CD14-positive monocyte (primary cell): Measurements from ENCODE around the gene DOCK10. TPM values are rescaled to one million over a fixed set of nuclear protein-coding genes. Genes with fewer than 3 reads are reported as not detected.

Experiments
- DNase-seq, 3 donors: peaks; one replicate each; pipeline ENCODE4 v3.0.0-alpha.2; 2011 to 2022
- H2AFZ ChIP-seq: 2 replicates; pipeline ENCODE4 v1.6.0; 2012; ENCODE audit warnings: mild to moderate bottlenecking, low read depth, low read length, inconsistent platforms; ENCODE audit not compliant: insufficient read depth, poor library complexity, severe bottlenecking
- H3K27ac ChIP-seq, 2 donors: 1 replicate in 1 of 2; 2 replicates in 1 of 2; pipeline ENCODE4 v1.5.1; 2012 to 2013; ENCODE audit warnings: low read length in 2 of 2, control low read depth in 1 of 2, inconsistent platforms in 1 of 2, low read depth in 1 of 2, mild to moderate bottlenecking in 1 of 2
- H3K27me3 ChIP-seq, 2 donors: one replicate each; pipeline versions ENCODE4 v1.6.0 to v1.6.1; 2011 to 2013; ENCODE audit warnings: low read length in 2 of 2; ENCODE audit not compliant: control insufficient read depth in 2 of 2, insufficient read depth in 2 of 2
- H3K36me3 ChIP-seq, 2 donors: replicated peaks in 1 of 2; 1 replicate in 1 of 2; 2 replicates in 1 of 2; pipeline versions ENCODE4 v1.5.1 to v1.6.1; 2012 to 2013; ENCODE audit warnings: low read length in 2 of 2, control low read depth in 1 of 2, inconsistent platforms in 1 of 2, mild to moderate bottlenecking in 1 of 2; ENCODE audit not compliant: insufficient read depth in 2 of 2, control insufficient read depth in 1 of 2
- H3K4me1 ChIP-seq, 2 donors: 1 replicate in 1 of 2; 2 replicates in 1 of 2; pipeline versions ENCODE4 v1.5.1 to v1.6.1; 2012 to 2013; ENCODE audit warnings: low read length in 2 of 2, control low read depth in 1 of 2, inconsistent platforms in 1 of 2, mild to moderate bottlenecking in 1 of 2, moderate library complexity in 1 of 2; ENCODE audit not compliant: insufficient read depth in 2 of 2, control insufficient read depth in 1 of 2
- H3K4me2 ChIP-seq: replicated peaks from 2 replicates; pipeline ENCODE3; 2012; ENCODE audit warnings: low read length, moderate library complexity, mild to moderate bottlenecking; ENCODE audit not compliant: poor library complexity, severe bottlenecking; ENCODE audit errors: extremely low read depth
- H3K4me3 ChIP-seq, 3 experiments: fragments of 200-600 bp in 1 of 3; sonication (generic) in 1 of 3; replicated peaks in 1 of 3; 1 replicate in 2 of 3; 2 replicates in 1 of 3; pipeline ENCODE4 v1.5.1; 2011 to 2013; ENCODE audit warnings: low read length in 3 of 3, mild to moderate bottlenecking in 3 of 3, control low read depth in 2 of 3, low read depth in 2 of 3, inconsistent platforms in 1 of 3, moderate library complexity in 1 of 3
- H3K79me2 ChIP-seq: 2 replicates; pipeline ENCODE4 v1.6.0; 2012; ENCODE audit warnings: mild to moderate bottlenecking, control low read depth, inconsistent platforms, low read length, moderate library complexity; ENCODE audit not compliant: insufficient read depth
- H3K9ac ChIP-seq: 2 replicates; pipeline ENCODE4 v1.6.0; 2017; ENCODE audit warnings: low read length, mild to moderate bottlenecking; ENCODE audit not compliant: insufficient read depth, poor library complexity, severe bottlenecking
- H3K9me3 ChIP-seq, 2 donors: replicated peaks in 1 of 2; 1 replicate in 1 of 2; 2 replicates in 1 of 2; pipeline versions ENCODE4 v1.5.1 to v1.6.1; 2012 to 2013; ENCODE audit warnings: low read length in 2 of 2, control low read depth in 1 of 2; ENCODE audit not compliant: control insufficient read depth in 1 of 2, insufficient read depth in 1 of 2
- H4K20me1 ChIP-seq: 2 replicates; pipeline ENCODE4 v1.6.0; 2012; ENCODE audit warnings: mild to moderate bottlenecking, low read length, control low read depth, moderate library complexity; ENCODE audit not compliant: insufficient read depth
- H3K27ac Mint-ChIP-seq, 7 donors: one replicate each; pipeline ENCODE4 v1.8.0; 2020; ENCODE audit warnings: mild to moderate bottlenecking in 7 of 7, mixed read lengths in 7 of 7, moderate library complexity in 6 of 7, inconsistent platforms in 2 of 7
- H3K27me3 Mint-ChIP-seq, 3 donors: one replicate each; pipeline ENCODE4 v1.8.0; 2021 to 2022; ENCODE audit warnings: low read depth in 3 of 3, mild to moderate bottlenecking in 3 of 3, mixed read lengths in 3 of 3, moderate library complexity in 3 of 3, inconsistent platforms in 1 of 3
- H3K36me3 Mint-ChIP-seq, 2 donors: one replicate each; pipeline ENCODE4 v1.8.0; 2020; ENCODE audit warnings: mixed read lengths in 2 of 2, inconsistent platforms in 1 of 2, mild to moderate bottlenecking in 1 of 2
- H3K4me1 Mint-ChIP-seq: one replicate; pipeline ENCODE4 v1.8.0; 2020; ENCODE audit warnings: mild to moderate bottlenecking, mixed read lengths
- H3K4me3 Mint-ChIP-seq, 2 donors: one replicate each; pipeline ENCODE4 v1.8.0; 2020; ENCODE audit warnings: mild to moderate bottlenecking in 2 of 2, mixed read lengths in 2 of 2, moderate library complexity in 1 of 2
- H3K9me3 Mint-ChIP-seq, 7 donors: one replicate each; pipeline ENCODE4 v1.8.0; 2020 to 2022; ENCODE audit warnings: mixed read lengths in 7 of 7, mild to moderate bottlenecking in 6 of 7, moderate library complexity in 6 of 7, inconsistent platforms in 2 of 7
- CTCF ChIP-seq: fragments of 200-600 bp; IDR thresholded peaks from one replicate; pipeline ENCODE4 v1.8.0; 2022; ENCODE audit warnings: antibody characterized with exemption, mild to moderate bottlenecking
- WGBS: methylation state at CpG from one replicate; pipeline ENCODE4 v1.1.5; 2013; ENCODE audit warnings: missing lambda C conversion rate; ENCODE audit not compliant: insufficient coverage; 5-methylcytosine and 5-hydroxymethylcytosine counted together
- intact Hi-C, 2 donors: fragments of 100-400 bp; cut with micrococcal nuclease; formaldehyde crosslinking; loops; one replicate each; pipeline versions ENCODE4 v1.15.0 to v1.15.1; 2023
- polyA plus RNA-seq, 3 donors: library from polyadenylated mRNA; depleted of rRNA in 1 of 3; unstranded in 2 of 3; stranded (reverse) in 1 of 3; fragments of 300-500 nt in 2 of 3; fragments of >200 nt in 1 of 3; fragmentation: Illumina TruSeq in 2 of 3; gene quantifications; 1 replicate in 2 of 3; 2 replicates in 1 of 3; pipeline ENCODE4 v1.2.3, GENCODE V29; 2012 to 2021

The DOCK10 gene
- polyA plus RNA-seq, 3 donors: 9.5 to 30.9 (median 16.5) TPM

DNA sequence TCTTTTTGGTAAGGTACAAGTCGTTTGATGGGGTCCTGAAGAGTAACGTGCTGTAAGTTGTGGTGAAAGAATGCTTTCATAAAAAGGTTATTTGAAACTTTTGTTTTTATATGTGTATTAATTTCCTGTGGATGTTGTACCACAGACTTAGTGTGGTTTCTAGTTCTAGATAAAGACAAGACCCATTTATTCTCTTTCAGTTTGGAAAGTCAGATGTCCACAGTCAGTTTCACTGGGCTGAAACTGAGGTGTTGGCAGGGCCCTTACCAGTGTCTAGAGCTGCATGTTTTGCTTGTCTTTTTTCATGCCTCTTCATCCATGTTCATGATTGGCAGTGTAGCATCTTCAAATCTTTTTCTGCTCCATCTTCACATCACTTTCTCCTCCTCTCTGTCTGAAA is 22.1 kb upstream of the DOCK10 start:
- Histone ChIP-seq H3K9ac (no peak overlapping the region), H3K4me1 (no peaks in the 10 kb centered on the region), H3K27ac (no peak overlapping the region), H3K4me2 (no peak overlapping the region), H2AFZ (no peak overlapping the region), H4K20me1 (no peaks in the 10 kb centered on the region), H3K36me3 (no peaks in the 10 kb centered on the region), H3K27me3 (no peaks in the 10 kb centered on the region), H3K4me3 (no peak overlapping the region), H3K79me2 (no peaks in the 10 kb centered on the region), H3K9me3 (peaks cover 5 to 9% of the 10 kb centered on the region in 2 donors)
- H3K27me3 Mint-ChIP-seq: no peaks in the 10 kb centered on the region
- no peak overlapping the region for H3K27ac Mint-ChIP-seq
- DNase-seq: no peak
- H3K9me3 Mint-ChIP-seq: peaks cover 6 to 26% (median 22%) of the 10 kb centered on the region in 7 donors
- no peak for TF ChIP-seq CTCF
- no peak overlapping the region for H3K4me3 Mint-ChIP-seq
- no peaks in the 10 kb centered on the region for H3K4me1 Mint-ChIP-seq
- H3K36me3 Mint-ChIP-seq: no peaks in the 10 kb centered on the region
- intact Hi-C loops: no loop called here
- WGBS: no CpG with 5 or more reads among the region's 2 CpGs

- no peaks in the 10 kb centered on the region for H3K79me2 ChIP-seq
- H3K9ac ChIP-seq: no peak overlapping the region
- no peak overlapping the region for H3K4me3 ChIP-seq
- Mint-ChIP-seq H3K4me3 (no peak overlapping the region), H3K36me3 (no peaks in the 10 kb centered on the region), H3K27me3 (peaks cover 0 to 3% (median 2%) of the 10 kb centered on the region in 3 donors), H3K27ac (no peak overlapping the region), H3K4me1 (peaks cover 5% of the 10 kb centered on the region), H3K9me3 (peaks cover 0 to 4% (median 0%) of the 10 kb centered on the region in 7 donors)
- no CpG with 5 or more reads among the region's 2 CpGs for WGBS
- no peaks in the 10 kb centered on the region for H3K9me3 ChIP-seq
- no peak for TF ChIP-seq CTCF
- H3K4me2 ChIP-seq: no peak overlapping the region
- no peak overlapping the region for H3K27ac ChIP-seq
- intact Hi-C loops: no loop called here
- no peaks in the 10 kb centered on the region for H4K20me1 ChIP-seq
- no peaks in the 10 kb centered on the region for H3K36me3 ChIP-seq
- no peaks in the 10 kb centered on the region for H3K27me3 ChIP-seq
- no peak for DNase-seq
- no peak overlapping the region for H2AFZ ChIP-seq
- no peaks in the 10 kb centered on the region for H3K4me1 ChIP-seq
Measured at GRCh38 chr2:225056330-225057073, 14.2 kb upstream of the DOCK10 start.
